H9 (cell line): Measurements from ENCODE around the gene ISG15. TPM values are rescaled to one million over a fixed set of nuclear protein-coding genes. Genes with fewer than 3 reads are reported as not detected.

Experiments used
- DNase-seq: peaks from one replicate; pipeline ENCODE4 v3.0.0-alpha.2; 2017
- H2AFZ ChIP-seq: one replicate; pipeline ENCODE4 v1.6.1; 2013; ENCODE audit warnings: mild to moderate bottlenecking, low read length, control low read depth, moderate library complexity
- H2AK5ac ChIP-seq: 2 replicates; pipeline ENCODE4 v1.6.1; 2013; ENCODE audit warnings: low read length, control low read depth, mixed read lengths; ENCODE audit not compliant: insufficient read length
- H2BK120ac ChIP-seq: one replicate; pipeline ENCODE4 v1.6.1; 2013; ENCODE audit warnings: low read depth, mild to moderate bottlenecking, low read length, control low read depth, inconsistent platforms; ENCODE audit not compliant: poor library complexity, severe bottlenecking
- H2BK12ac ChIP-seq: 2 replicates; pipeline ENCODE4 v1.6.1; 2013; ENCODE audit warnings: low read length, control low read depth, mixed read lengths, low read depth; ENCODE audit not compliant: insufficient read length
- H2BK15ac ChIP-seq: 2 replicates; pipeline ENCODE4 v1.6.1; 2013; ENCODE audit warnings: low read depth, low read length, control low read depth
- H2BK20ac ChIP-seq: one replicate; pipeline ENCODE4 v1.6.1; 2013; ENCODE audit warnings: low read depth, mild to moderate bottlenecking, low read length, control low read depth, inconsistent platforms; ENCODE audit not compliant: poor library complexity, severe bottlenecking
- H2BK5ac ChIP-seq: 2 replicates; pipeline ENCODE4 v1.6.1; 2013; ENCODE audit warnings: low read length, control low read depth, mixed read lengths; ENCODE audit not compliant: insufficient read length
- H3K14ac ChIP-seq: 2 replicates; pipeline ENCODE4 v1.6.1; 2013; ENCODE audit warnings: low read length, control low read depth; ENCODE audit not compliant: insufficient read depth
- H3K18ac ChIP-seq: 2 replicates; pipeline ENCODE4 v1.6.1; 2013; ENCODE audit warnings: low read depth, mild to moderate bottlenecking, mixed read lengths, low read length, control low read depth; ENCODE audit not compliant: insufficient read length
- H3K23ac ChIP-seq: 2 replicates; pipeline ENCODE4 v1.6.1; 2013; ENCODE audit warnings: low read length, control low read depth, mixed read lengths, low read depth; ENCODE audit not compliant: insufficient read length
- H3K23me2 ChIP-seq: 2 replicates; pipeline ENCODE4 v1.6.1; 2013; ENCODE audit warnings: low read depth, mild to moderate bottlenecking, mixed read lengths, low read length, control low read depth; ENCODE audit not compliant: insufficient read length, poor library complexity, severe bottlenecking
- H3K27ac ChIP-seq: 2 replicates; pipeline ENCODE4 v1.5.1; 2013; ENCODE audit warnings: low read length, control low read depth, mixed read lengths, low read depth; ENCODE audit not compliant: insufficient read length
- H3K27me3 ChIP-seq: 2 replicates; pipeline ENCODE4 v1.6.1; 2013; ENCODE audit warnings: low read length, control low read depth, inconsistent platforms; ENCODE audit not compliant: insufficient read depth
- H3K4ac ChIP-seq: 2 replicates; pipeline ENCODE4 v1.6.1; 2013; ENCODE audit warnings: low read depth, mild to moderate bottlenecking, control low read depth, inconsistent platforms, low read length, moderate library complexity
- H3K4me1 ChIP-seq: 2 replicates; pipeline ENCODE4 v1.6.1; 2013; ENCODE audit warnings: low read length, control low read depth, inconsistent platforms; ENCODE audit not compliant: insufficient read depth
- H3K4me2 ChIP-seq: 2 replicates; pipeline ENCODE4 v1.6.1; 2013; ENCODE audit warnings: low read length, control low read depth, mixed read lengths; ENCODE audit not compliant: insufficient read length, insufficient read depth
- H3K56ac ChIP-seq: 2 replicates; pipeline ENCODE4 v1.6.1; 2013; ENCODE audit warnings: low read depth, mild to moderate bottlenecking, mixed read lengths, low read length, control low read depth; ENCODE audit not compliant: insufficient read length
- H3K79me1 ChIP-seq: 2 replicates; pipeline ENCODE4 v1.6.1; 2013; ENCODE audit warnings: low read depth, mild to moderate bottlenecking, moderate library complexity, low read length, control low read depth, inconsistent platforms; ENCODE audit not compliant: insufficient read depth, poor library complexity, severe bottlenecking
- H3K79me2 ChIP-seq: 2 replicates; pipeline ENCODE4 v1.6.1; 2013; ENCODE audit warnings: low read length, control low read depth, inconsistent platforms; ENCODE audit not compliant: insufficient read depth
- H3K9ac ChIP-seq: 2 replicates; pipeline ENCODE4 v1.6.1; 2013; ENCODE audit warnings: low read length, control low read depth, mixed read lengths; ENCODE audit not compliant: insufficient read length; ENCODE audit errors: extremely low read depth
- H3K9me3 ChIP-seq: one replicate; pipeline ENCODE4 v1.6.1; 2013; ENCODE audit warnings: low read depth, low read length, inconsistent platforms; ENCODE audit not compliant: control insufficient read depth
- H3T11ph ChIP-seq: one replicate; pipeline ENCODE4 v1.6.1; 2013; ENCODE audit warnings: mild to moderate bottlenecking, low read length, control low read depth, inconsistent platforms
- H4K20me1 ChIP-seq: one replicate; pipeline ENCODE4 v1.6.1; 2013; ENCODE audit not compliant: control insufficient read depth, insufficient read length, insufficient read depth
- H4K5ac ChIP-seq: 2 replicates; pipeline ENCODE4 v1.6.1; 2013; ENCODE audit warnings: low read depth, mild to moderate bottlenecking, mixed read lengths, low read length, control low read depth; ENCODE audit not compliant: insufficient read length
- H4K8ac ChIP-seq: replicated peaks from 2 replicates; pipeline ENCODE4 v1.6.1; 2013; ENCODE audit warnings: low read length, control low read depth, mixed read lengths, low read depth; ENCODE audit not compliant: insufficient read length
- H4K91ac ChIP-seq: 2 replicates; pipeline ENCODE4 v1.6.1; 2013; ENCODE audit warnings: low read depth, mild to moderate bottlenecking, moderate library complexity, mixed read lengths, low read length, control low read depth; ENCODE audit not compliant: insufficient read length
- H3K27ac Mint-ChIP-seq, 3 experiments: 2 replicates in 2 of 3; 3 replicates in 1 of 3; pipeline ENCODE4 v1.8.0; 2020 to 2021; ENCODE audit warnings: mixed read lengths in 3 of 3, mild to moderate bottlenecking in 1 of 3, moderate library complexity in 1 of 3
- H3K27me3 Mint-ChIP-seq: 2 replicates; pipeline ENCODE4 v1.8.0; 2021; ENCODE audit warnings: low read depth, mild to moderate bottlenecking, moderate library complexity, mixed read lengths
- H3K36me3 Mint-ChIP-seq, 3 experiments: 2 replicates in 2 of 3; 3 replicates in 1 of 3; pipeline ENCODE4 v1.8.0; 2020 to 2021; ENCODE audit warnings: low read depth in 3 of 3, mixed read lengths in 3 of 3; ENCODE audit not compliant: insufficient read depth in 1 of 3
- H3K4me1 Mint-ChIP-seq, 2 experiments: 2 replicates each; pipeline ENCODE4 v1.8.0; 2020; ENCODE audit warnings: mixed read lengths in 2 of 2
- H3K4me3 Mint-ChIP-seq, 2 experiments: 2 replicates in 1 of 2; 3 replicates in 1 of 2; pipeline ENCODE4 v1.8.0; 2020 to 2021; ENCODE audit warnings: mild to moderate bottlenecking in 2 of 2, mixed read lengths in 2 of 2, moderate library complexity in 1 of 2
- H3K9me3 Mint-ChIP-seq, 2 experiments: 2 replicates in 1 of 2; 3 replicates in 1 of 2; pipeline ENCODE4 v1.8.0; 2020; ENCODE audit warnings: mild to moderate bottlenecking in 2 of 2, mixed read lengths in 2 of 2, moderate library complexity in 1 of 2
- CTCF ChIP-seq: fragments of 200-600 bp; sonication (generic); conservative IDR thresholded peaks from 3 replicates; pipeline ENCODE4 v1.8.0; 2021; ENCODE audit warnings: antibody characterized with exemption, mild to moderate bottlenecking
- WGBS: extraction: QIAGEN DNeasy Blood & Tissue Kit; methylation state at CpG from one replicate; pipeline ENCODE4 v1.1.7; 2013; ENCODE audit warnings: missing lambda C conversion rate, low lambda C conversion rate, mixed read lengths; ENCODE audit not compliant: insufficient read length; ENCODE audit errors: extremely low coverage; 5-methylcytosine and 5-hydroxymethylcytosine counted together
- total RNA-seq: library from RNA; stranded (reverse); gene quantifications from 2 replicates; pipeline ENCODE4 v1.2.1, GENCODE V29; 2021

Gene ISG15
- total RNA-seq, 1 experiment from 2014 or later: 39.7 TPM

DNA sequence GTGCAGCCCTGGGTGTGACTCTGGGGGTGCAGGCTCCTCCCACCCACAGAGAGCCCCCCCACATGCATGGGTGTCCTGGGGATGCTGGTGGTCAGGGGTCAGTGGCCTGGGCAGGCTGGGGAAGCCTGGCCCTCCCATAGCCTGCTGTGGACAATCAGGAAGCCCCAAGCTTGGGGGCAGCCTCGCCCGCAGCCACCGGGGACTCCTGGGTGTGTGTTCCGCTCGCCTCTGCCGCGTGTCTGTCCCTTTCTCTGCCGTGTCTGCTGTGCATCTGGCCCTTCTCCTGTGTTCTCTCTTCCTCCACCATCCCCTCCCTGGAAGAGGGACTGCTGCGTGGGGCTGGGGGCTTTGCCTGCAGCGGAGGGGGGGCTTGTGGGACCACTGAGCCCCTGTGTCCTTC lies 29.5 kb downstream of the ISG15 start:
- H3K4me1 Mint-ChIP-seq: peaks cover 7 to 15% of the 10 kb centered on the region in 2 experiments
- peaks cover 4% of the 10 kb centered on the region for H3K23me2 ChIP-seq
- no peak for DNase-seq
- no peak overlapping the region for H4K8ac ChIP-seq
- H3K27ac Mint-ChIP-seq: no peak overlapping the region
- peaks cover 3% of the 10 kb centered on the region for H4K20me1 ChIP-seq
- H3K4me1 ChIP-seq: no peaks in the 10 kb centered on the region
- H3K9me3 ChIP-seq: no peaks in the 10 kb centered on the region
- no peak overlapping the region for H3K4ac ChIP-seq
- H3T11ph ChIP-seq: no peak overlapping the region
- no peaks in the 10 kb centered on the region for H3K79me2 ChIP-seq
- no peak overlapping the region for H3K23ac ChIP-seq
- no peak overlapping the region for H4K5ac ChIP-seq
- no peak overlapping the region for H4K91ac ChIP-seq
- H2BK120ac ChIP-seq: no peak overlapping the region
- WGBS: no CpG with 5 or more reads among the region's 10 CpGs
- no peak overlapping the region for H3K56ac ChIP-seq
- no peak overlapping the region for H3K27ac ChIP-seq
- H3K14ac ChIP-seq: no peak overlapping the region
- peaks cover 24% of the 10 kb centered on the region for H3K27me3 Mint-ChIP-seq
- no peak overlapping the region for H2AK5ac ChIP-seq
- no peak overlapping the region for H2BK15ac ChIP-seq
- no peaks in the 10 kb centered on the region; the same call in 1 of the 2 replicates for H3K27me3 ChIP-seq
- H3K4me3 Mint-ChIP-seq: no peak overlapping the region; a peak in 1 of 5 replicates
- H2AFZ ChIP-seq: no peak overlapping the region
- H3K18ac ChIP-seq: no peak overlapping the region
- no peak overlapping the region for H3K9ac ChIP-seq
- no peak overlapping the region for H2BK20ac ChIP-seq
- peaks cover 9 to 47% (median 41%) of the 10 kb centered on the region in 3 experiments for H3K36me3 Mint-ChIP-seq
- no peaks in the 10 kb centered on the region; a peak in 1 of 5 replicates for H3K9me3 Mint-ChIP-seq
- H3K79me1 ChIP-seq: no peaks in the 10 kb centered on the region
- no peak overlapping the region for H2BK5ac ChIP-seq
- H2BK12ac ChIP-seq: no peak overlapping the region
- H3K4me2 ChIP-seq: no peak overlapping the region
- TF ChIP-seq CTCF: no peak
